Measurements from ENCODE around the gene NUFIP2.
"Not testable (repeated sequence)": the region's sequence is repeated elsewhere in the genome, so short reads cannot be mapped to it uniquely, and the experiment has no call there.

NUFIP2 gene

GRCh38 chr17:29293890-29294579 lies at the start of gene NUFIP2:
Gene NUFIP2, minus strand, starts transcription at chr17:29294148. Its CDS starts 89 bp downstream, at chr17:29294059.
- DNase-seq (ENCODE audit: low spot score) = peak; percentile 95
- FAIRE-seq = peak; percentile 90

DNA sequence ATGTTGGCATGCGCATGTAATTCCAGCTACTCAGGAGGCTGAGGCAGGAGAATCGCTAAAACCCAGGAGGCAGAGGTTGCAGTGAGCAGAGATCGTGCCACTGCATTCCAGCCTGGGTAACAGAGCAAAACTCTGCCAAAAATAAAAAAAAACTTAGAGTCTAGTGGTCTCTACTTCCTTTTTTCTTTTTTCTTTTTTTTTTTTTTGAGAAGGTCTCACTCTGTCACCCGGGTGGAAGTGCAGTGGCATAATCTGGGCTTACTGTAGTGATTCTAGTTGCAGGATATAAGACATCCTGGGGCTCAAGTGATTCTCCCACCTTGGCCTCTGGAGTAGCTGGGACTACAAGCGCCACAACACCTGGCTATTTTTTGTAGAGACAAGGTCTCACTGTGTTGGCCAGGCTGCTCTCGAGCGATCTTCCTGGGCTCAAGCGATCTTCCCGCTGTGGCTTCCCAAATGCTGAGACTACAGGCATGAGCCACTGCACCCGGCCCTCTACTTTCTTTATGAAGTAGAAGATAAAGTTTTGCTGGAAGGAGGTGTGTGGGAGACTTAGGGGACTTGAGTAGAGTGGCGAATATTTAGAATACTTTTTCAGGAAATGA lies 48.3 kb upstream of the NUFIP2 start:
- FAIRE-seq (no peak), DNase-seq (ENCODE audit: low spot score) (no peak)

GRCh38 chr17:29341726-29342125 lies 47.8 kb upstream of the NUFIP2 start:
- DNase-seq (ENCODE audit: low spot score) (no peak), FAIRE-seq (no peak)

DNA sequence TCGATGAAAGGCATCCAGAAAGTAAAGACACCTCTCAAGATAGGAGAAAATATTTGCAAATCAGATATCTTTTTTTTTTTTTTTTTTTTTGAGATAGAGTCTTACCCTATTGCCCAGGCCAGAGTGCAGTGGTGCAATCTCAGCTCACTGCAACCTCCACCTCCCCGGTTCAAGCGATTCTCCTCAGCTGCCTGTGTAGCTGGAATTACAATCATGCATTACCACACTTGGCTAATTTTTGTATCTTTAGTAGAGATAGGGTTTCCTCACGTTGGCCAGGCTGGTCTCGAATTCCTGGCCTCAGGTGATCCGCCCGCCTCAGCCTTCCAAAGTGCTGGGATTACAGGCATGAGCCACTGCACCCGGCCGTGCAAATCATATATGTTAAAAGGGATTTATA lies 45.1 kb upstream of the NUFIP2 start:
- not testable (repeated sequence) for FAIRE-seq; DNase-seq (ENCODE audit: low spot score)

- no peak for DNase-seq (ENCODE audit: low spot score)
- FAIRE-seq = no peak
Observed at GRCh38 chr17:29331708-29332085, 37.7 kb upstream of the NUFIP2 start.

- DNase-seq (ENCODE audit: low spot score) (no peak), FAIRE-seq (no peak)
Observed at GRCh38 chr17:29331075-29331707, 37.2 kb upstream of the NUFIP2 start.

DNA sequence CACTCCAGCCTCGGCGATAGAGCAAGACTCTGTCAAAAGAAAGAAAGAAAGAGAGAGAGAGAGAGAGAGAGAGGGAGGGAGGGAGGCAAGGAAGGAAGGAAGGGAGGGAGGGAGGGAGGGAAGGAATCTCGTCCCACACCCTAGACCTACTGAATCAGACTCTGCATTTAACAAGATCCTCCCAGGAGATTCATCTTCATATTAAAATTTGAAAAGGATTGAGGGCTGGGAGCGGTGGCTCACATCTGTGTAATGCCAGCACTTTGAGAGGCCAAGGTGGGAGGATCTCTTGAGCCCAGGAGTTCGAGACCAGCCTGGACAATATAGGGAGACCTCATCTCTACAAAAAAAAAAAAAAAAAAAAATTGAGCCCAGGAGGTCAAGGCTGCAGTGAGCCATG lies 33.5 kb upstream of the NUFIP2 start:
- DNase-seq (ENCODE audit: low spot score) (no peak), FAIRE-seq (no peak)

- no peak for FAIRE-seq
Observed at GRCh38 chr17:29326023-29326813, 32.3 kb upstream of the NUFIP2 start.

DNA sequence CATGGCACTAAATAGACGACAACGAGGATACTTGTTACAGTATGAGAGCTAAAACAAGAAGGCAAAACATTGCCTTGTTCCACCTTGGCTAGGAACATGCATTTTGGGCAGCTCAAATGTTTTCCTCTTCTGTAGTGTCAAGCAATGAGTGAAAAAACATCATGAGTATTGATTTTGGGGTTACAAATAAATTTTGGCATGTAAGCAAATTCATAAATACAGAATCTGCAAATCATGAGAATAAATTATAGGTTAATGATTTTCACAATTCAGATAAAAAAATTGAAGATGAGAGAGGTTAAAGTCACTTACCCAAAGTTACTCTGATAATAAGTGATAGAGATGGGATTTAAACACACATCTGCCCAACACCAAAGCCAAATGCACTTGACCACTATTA lies 28.4 kb upstream of the NUFIP2 start:
- DNase-seq (ENCODE audit: low spot score) = no peak
- FAIRE-seq = no peak

More at GRCh38 chr17:29326023-29326813, 32.3 kb upstream of the NUFIP2 start:
- no peak for DNase-seq (ENCODE audit: low spot score)

DNA sequence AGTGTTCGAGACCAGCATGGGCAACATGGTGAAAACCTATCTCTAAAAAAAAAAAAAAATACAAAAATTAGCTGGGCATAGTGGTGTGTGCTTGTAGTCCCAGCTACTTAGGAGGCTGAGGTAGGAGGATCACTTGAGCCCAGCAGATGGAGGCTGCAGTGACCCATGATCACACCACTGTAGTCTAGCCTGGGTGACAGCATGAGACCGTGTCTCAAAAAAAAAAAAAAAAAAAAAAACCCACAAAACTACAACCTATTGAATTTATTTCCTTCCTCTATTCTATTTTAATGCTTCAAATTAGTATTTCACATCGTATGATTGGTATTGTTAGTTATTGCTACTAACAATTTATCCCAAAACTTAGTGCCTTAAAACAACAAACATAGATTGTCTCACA lies 9.4 kb upstream of the NUFIP2 start:
- DNase-seq (ENCODE audit: low spot score) = no peak
- FAIRE-seq = no peak

- no peak for DNase-seq (ENCODE audit: low spot score)
- no peak for FAIRE-seq
Observed at GRCh38 chr17:29299031-29299430, 5.1 kb upstream of the NUFIP2 start.

DNA sequence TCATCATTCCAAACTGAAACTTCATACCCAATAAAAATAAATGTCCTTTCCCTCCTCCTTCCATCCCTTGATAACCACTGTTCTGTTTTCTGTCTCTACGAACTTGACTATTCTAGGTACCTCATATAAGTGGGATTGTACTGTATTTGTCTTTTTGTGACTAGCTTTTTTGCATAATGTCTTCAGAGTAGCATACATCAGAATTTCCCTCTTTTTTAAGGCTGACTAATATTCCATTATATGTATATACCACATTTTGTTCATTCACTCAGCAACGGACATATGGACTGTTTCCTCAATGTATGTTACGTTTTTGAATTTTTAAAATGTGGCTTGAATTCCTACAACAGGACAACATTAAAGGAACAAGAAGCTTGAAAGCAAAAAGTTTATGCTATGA lies 1.5 kb upstream of the NUFIP2 start:
- FAIRE-seq (no peak), DNase-seq (ENCODE audit: low spot score) (no peak)

GRCh38 chr17:29294580-29294900 lies 592 bp upstream of the NUFIP2 start:
- DNase-seq (ENCODE audit: low spot score) (no peak), FAIRE-seq (no peak)

- peak; percentile 50 for DNase-seq (ENCODE audit: low spot score)
- FAIRE-seq = no peak
Observed at GRCh38 chr17:29292992-29293889, 707 bp downstream of the NUFIP2 start.

GRCh38 chr17:29292071-29292991 lies 1.6 kb downstream of the NUFIP2 start:
- FAIRE-seq (no peak), DNase-seq (ENCODE audit: low spot score) (no peak)

DNA sequence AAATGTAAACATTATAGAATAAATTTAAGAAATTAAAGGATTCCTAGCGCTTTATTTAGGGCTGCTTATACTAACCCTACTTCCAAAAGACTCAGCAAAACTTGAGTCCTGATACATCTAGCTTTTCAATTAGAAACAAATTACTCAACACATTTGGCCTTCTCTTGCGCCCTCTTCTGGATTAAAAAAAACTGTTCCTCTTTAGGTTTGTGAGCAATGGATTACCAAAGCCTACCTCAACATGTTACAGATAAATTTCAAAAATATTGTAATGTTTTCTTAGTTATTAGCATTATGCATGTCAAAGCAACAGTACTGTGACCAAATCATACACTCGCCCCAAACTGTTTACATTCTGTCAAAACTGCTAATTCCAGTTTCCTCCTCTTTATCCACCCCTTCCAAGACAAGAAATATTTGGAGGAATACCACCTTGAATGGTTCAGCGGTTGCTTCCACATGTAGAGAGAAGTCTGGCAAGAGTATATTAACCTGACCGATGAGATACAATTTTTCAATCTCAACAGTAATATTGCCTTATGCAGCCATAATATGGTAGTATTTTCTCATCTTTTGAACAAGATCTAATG lies 2.7 kb downstream of the NUFIP2 start:
- DNase-seq (ENCODE audit: low spot score) (peak; percentile 56), FAIRE-seq (peak; percentile 77)

DNA sequence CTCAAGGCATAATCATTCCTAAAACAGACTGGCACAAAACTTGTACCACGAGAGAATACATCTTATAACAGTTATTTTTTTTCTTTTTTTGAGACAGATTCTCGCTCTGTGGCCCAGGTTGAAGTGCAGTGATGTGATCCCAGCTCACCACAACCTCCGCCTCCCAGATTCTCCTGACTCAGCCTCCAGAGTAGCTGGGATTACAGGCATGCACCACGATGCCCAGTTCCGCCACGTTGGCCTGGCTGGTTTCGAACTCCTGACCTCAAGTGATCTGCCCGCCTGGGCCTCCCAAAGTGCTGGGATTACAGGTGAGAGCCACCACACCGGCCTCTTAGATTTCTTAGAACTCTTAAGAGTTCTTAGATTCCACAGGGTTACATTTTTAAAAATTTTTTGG lies 4.1 kb downstream of the NUFIP2 start:
- DNase-seq (ENCODE audit: low spot score) = no peak
- FAIRE-seq = no peak

- FAIRE-seq (no peak), DNase-seq (ENCODE audit: low spot score) (no peak)
Observed at GRCh38 chr17:29283961-29284360, 10.0 kb downstream of the NUFIP2 start.

DNA sequence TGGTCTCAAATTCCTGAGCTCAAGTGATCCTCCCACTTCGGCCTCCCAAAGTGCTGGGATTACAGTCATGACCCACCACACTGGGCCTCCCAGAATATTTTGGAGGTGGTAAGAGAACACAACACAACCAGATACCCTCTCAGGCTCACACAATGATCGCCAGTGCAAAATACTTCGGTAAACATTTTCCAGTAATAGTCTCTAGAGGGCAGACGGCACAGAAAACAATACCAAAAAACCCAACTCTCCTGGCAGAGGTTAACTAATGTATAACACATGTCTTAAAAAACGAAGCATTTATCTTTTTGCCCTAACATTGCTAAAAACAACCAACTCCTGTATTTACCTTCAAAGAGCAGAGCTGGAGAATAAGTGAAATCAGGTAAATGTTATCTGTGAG lies 10.5 kb downstream of the NUFIP2 start:
- FAIRE-seq = no peak
- no peak for DNase-seq (ENCODE audit: low spot score)
